NCI-H748 (cell line): ENCODE measurements around the gene KCNG1.

ENCODE experiments used
- DNase-seq: peaks from one replicate; lab custom pipeline; 2025; ENCODE audit not compliant: unreplicated experiment; lab: John Stamatoyannopoulos, UW

The KCNG1 gene

DNA sequence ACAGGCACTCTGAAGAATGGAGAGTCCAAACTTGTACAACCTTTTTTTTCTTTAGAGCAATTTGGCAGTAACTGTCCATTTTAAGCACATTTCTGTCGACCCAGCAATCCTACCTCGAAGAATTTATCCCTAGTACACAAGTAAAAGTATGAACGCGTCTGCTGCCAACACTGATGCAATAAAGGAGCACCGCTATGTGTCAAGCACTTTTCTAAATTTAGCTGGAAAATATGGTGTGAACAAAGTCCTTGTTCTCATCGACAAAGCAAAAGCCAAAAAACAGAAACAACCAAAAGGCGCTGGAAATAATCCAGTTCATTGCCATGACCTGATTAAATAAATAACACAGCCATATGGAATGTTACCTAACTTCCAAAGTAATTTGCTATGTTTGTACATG is 65.6 kb downstream of the KCNG1 start:
- no peak for DNase-seq

DNA sequence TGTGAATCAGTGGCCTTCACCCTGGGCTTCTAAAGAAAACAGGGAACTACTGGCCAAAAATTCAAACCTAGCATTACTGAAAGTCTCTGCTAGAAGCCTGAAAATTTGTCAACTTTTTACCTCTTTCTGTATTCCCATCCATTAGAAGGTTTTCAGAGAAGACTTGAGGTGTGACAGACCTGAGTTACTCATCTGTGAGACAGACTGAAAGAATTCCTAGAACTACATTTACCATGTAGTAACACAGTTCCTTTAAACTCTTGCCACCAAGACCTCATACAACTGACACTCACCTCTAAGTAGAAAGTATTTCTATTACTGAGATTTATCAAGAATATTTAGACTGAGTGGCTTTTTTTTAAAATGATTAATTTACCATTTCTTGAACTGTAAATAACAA is 69.1 kb downstream of the KCNG1 start:
- no peak for DNase-seq
